WTC11 (cell line): ENCODE data around the gene FLT3LG. TPM values are rescaled to one million over a fixed set of nuclear protein-coding genes. Genes with fewer than 3 reads are reported as not detected.

Experiments used
- ATAC-seq: fragments of 200-7000 bp; cut with Tn5 transposase; 2 replicates; pipeline ENCODE4 v1.10.0; 2021; ENCODE audit warnings: mild to moderate bottlenecking, moderate library complexity
- CTCF ChIA-PET: fragments of 300-600 bp; sonication (Branson Sonifier 250); formaldehyde crosslinking; loops from one replicate; lab custom pipeline; 2021; ENCODE audit warnings: antibody characterized with exemption; lab: Charles Lee
- POLR2A ChIA-PET: fragments of 350-600 bp; sonication (Branson Sonifier 250); formaldehyde crosslinking; loops from one replicate; lab custom pipeline; 2021; ENCODE audit warnings: antibody characterized with exemption; lab: Charles Lee
- DNase-seq: peaks from one replicate; pipeline ENCODE4 v3.0.0; 2021; ENCODE audit warnings: low spot score
- H3K27ac Mint-ChIP-seq: 2 replicates; pipeline ENCODE4 v1.8.0; 2021; ENCODE audit warnings: mixed read lengths
- H3K27me3 Mint-ChIP-seq: 2 replicates; pipeline ENCODE4 v1.8.0; 2021; ENCODE audit warnings: low read depth, mild to moderate bottlenecking, moderate library complexity, mixed read lengths
- H3K36me3 Mint-ChIP-seq: 2 replicates; pipeline ENCODE4 v1.8.0; 2021; ENCODE audit warnings: mixed read lengths
- H3K4me1 Mint-ChIP-seq: 2 replicates; pipeline ENCODE4 v1.8.0; 2022; ENCODE audit warnings: mixed read lengths
- H3K4me3 Mint-ChIP-seq: 2 replicates; pipeline ENCODE4 v1.8.0; 2021; ENCODE audit warnings: mild to moderate bottlenecking, moderate library complexity, mixed read lengths
- H3K9me3 Mint-ChIP-seq: 2 replicates; pipeline ENCODE4 v1.8.0; 2021; ENCODE audit warnings: mixed read lengths
- ATF2 ChIP-seq: sonication (generic); formaldehyde crosslinking; IDR thresholded peaks from 2 replicates; pipeline ENCODE4 v1.8.1; 2022; ENCODE audit warnings: low read depth, missing genetic modification reagents, borderline replicate concordance
- CTCF ChIP-seq: fragments of 200-600 bp; IDR thresholded peaks from 2 replicates; pipeline ENCODE4 v1.8.0; 2022; ENCODE audit warnings: antibody characterized with exemption
- EMX1 ChIP-seq: fragments of 250-450 bp; sonication (Bioruptor Pico); IDR thresholded peaks from 2 replicates; pipeline ENCODE4 v1.8.0; 2021; ENCODE audit warnings: mild to moderate bottlenecking
- GRHL2 ChIP-seq: fragments of 250-450 bp; sonication (Bioruptor Pico); IDR thresholded peaks from 2 replicates; pipeline ENCODE4 v1.8.0; 2022; ENCODE audit warnings: mild to moderate bottlenecking, moderate library complexity; ENCODE audit not compliant: insufficient replicate concordance, severe bottlenecking
- IRF1 ChIP-seq: sonication (generic); formaldehyde crosslinking; IDR thresholded peaks from 2 replicates; pipeline ENCODE4 v1.8.0; 2023; ENCODE audit warnings: missing genetic modification reagents
- MAX ChIP-seq: sonication (generic); formaldehyde crosslinking; IDR thresholded peaks from 2 replicates; pipeline ENCODE4 v1.8.0; 2022; ENCODE audit warnings: mild to moderate bottlenecking, missing genetic modification reagents
- MYBL2 ChIP-seq: sonication (generic); formaldehyde crosslinking; IDR thresholded peaks from 2 replicates; pipeline ENCODE4 v1.8.1; 2023; ENCODE audit warnings: mild to moderate bottlenecking, moderate library complexity, missing genetic modification reagents
- NFATC4 ChIP-seq: fragments of 250-450 bp; sonication (Bioruptor Pico); IDR thresholded peaks from 2 replicates; pipeline ENCODE4 v1.9.0; 2021; ENCODE audit warnings: mild to moderate bottlenecking
- NFE2L1 ChIP-seq: sonication (generic); formaldehyde crosslinking; IDR thresholded peaks from 2 replicates; pipeline ENCODE4 v1.8.1; 2023; ENCODE audit warnings: missing genetic modification reagents
- OVOL2 ChIP-seq: fragments of 250-450 bp; sonication (Bioruptor Pico); IDR thresholded peaks from 2 replicates; pipeline ENCODE4 v1.9.0; 2021; ENCODE audit warnings: mild to moderate bottlenecking, borderline replicate concordance
- PRRX2 ChIP-seq: fragments of 250-450 bp; sonication (Bioruptor Pico); IDR thresholded peaks from 2 replicates; pipeline ENCODE4 v1.8.0; 2021; ENCODE audit warnings: mild to moderate bottlenecking
- SP1 ChIP-seq: sonication (generic); formaldehyde crosslinking; conservative IDR thresholded peaks from 2 replicates; pipeline ENCODE4 v1.8.1; 2022; ENCODE audit warnings: missing genetic modification reagents
- TP53 ChIP-seq: sonication (generic); formaldehyde crosslinking; IDR thresholded peaks from 2 replicates; pipeline ENCODE4 v1.8.1; 2023; ENCODE audit warnings: mild to moderate bottlenecking, missing genetic modification reagents
- USF1 ChIP-seq: sonication (generic); formaldehyde crosslinking; IDR thresholded peaks from 2 replicates; pipeline ENCODE4 v1.8.0; 2022; ENCODE audit warnings: mild to moderate bottlenecking, missing genetic modification reagents
- USF2 ChIP-seq: sonication (generic); formaldehyde crosslinking; IDR thresholded peaks from 2 replicates; pipeline ENCODE4 v1.8.1; 2023; ENCODE audit warnings: mild to moderate bottlenecking, missing genetic modification reagents, moderate library complexity
- ZBTB21 ChIP-seq: sonication (generic); formaldehyde crosslinking; IDR thresholded peaks from 2 replicates; pipeline ENCODE4 v1.8.1; 2023; ENCODE audit warnings: mild to moderate bottlenecking, missing genetic modification reagents, borderline replicate concordance
- ZNF317 ChIP-seq: sonication (generic); formaldehyde crosslinking; IDR thresholded peaks from 2 replicates; pipeline ENCODE4 v1.8.1; 2023; ENCODE audit warnings: low read depth, mild to moderate bottlenecking, moderate library complexity, missing genetic modification reagents, borderline replicate concordance
- ZNF423 ChIP-seq: fragments of 250-450 bp; sonication (Bioruptor Pico); IDR thresholded peaks from 2 replicates; pipeline ENCODE4 v2.1.2; 2022; ENCODE audit warnings: mild to moderate bottlenecking, moderate library complexity
- ZNF671 ChIP-seq: fragments of 250-450 bp; sonication (Bioruptor Pico); IDR thresholded peaks from 2 replicates; pipeline ENCODE4 v1.8.0; 2021; ENCODE audit warnings: mild to moderate bottlenecking
- total RNA-seq: library from RNA; stranded (reverse); gene quantifications from 3 replicates; pipeline ENCODE4 v1.2.3, GENCODE V29; 2021

FLT3LG gene
- total RNA-seq, 1 experiment from 2014 or later: 2.9 TPM

- H3K27ac Mint-ChIP-seq: no peak overlapping the region
- TF ChIP-seq USF2 (CRISPR knock-in tag) (peak; percentile 69), USF1 (peak; percentile 57; the same call in 1 of the 2 replicates), CTCF (peak; percentile 21; the same call in 1 of the 2 replicates), NFE2L1 (CRISPR knock-in tag) (peak; percentile 41; the same call in 1 of the 2 replicates), EMX1 (no peak), NFATC4 (no peak), MAX (CRISPR knock-in tag) (peak; percentile 84)
- H3K36me3 Mint-ChIP-seq: peaks cover 3% of the 10 kb centered on the region; the same call in 1 of the 2 replicates
- DNase-seq: no peak
- ATAC-seq: no peak
- peaks cover 11% of the 10 kb centered on the region for H3K9me3 Mint-ChIP-seq
- CTCF ChIA-PET: interaction anchor here (0.9 to 2.3 kb wide), 7 partner anchors 9 to 68 kb away, joined by 3 to 11 read pairs (median 9); partner anchors contain the start of genes DKKL1 and SLC17A7
- H3K4me3 Mint-ChIP-seq: no peak overlapping the region
- H3K27me3 Mint-ChIP-seq: peaks cover 98% of the 10 kb centered on the region
- POLR2A ChIA-PET: interaction anchor here (1.0 kb wide), 1 partner anchor 9 kb away, joined by 3 read pairs; no protein-coding TSS in a partner anchor
- peaks cover 58% of the 10 kb centered on the region for H3K4me1 Mint-ChIP-seq
Measured at GRCh38 chr19:49430678-49431329, 43.2 kb upstream of the FLT3LG start.

- peaks cover 57% of the 10 kb centered on the region for H3K4me1 Mint-ChIP-seq
- H3K4me3 Mint-ChIP-seq: no peak overlapping the region
- no peak for DNase-seq
- peaks cover 98% of the 10 kb centered on the region for H3K27me3 Mint-ChIP-seq
- POLR2A ChIA-PET: interaction anchor here (1.0 kb wide), 1 partner anchor 10 kb away, joined by 3 read pairs; no protein-coding TSS in a partner anchor
- TF ChIP-seq PRRX2 (CRISPR knock-in tag) (no peak), ZBTB21 (CRISPR knock-in tag) (no peak), SP1 (CRISPR knock-in tag) (no peak), ATF2 (CRISPR knock-in tag) (no peak), CTCF (no peak), TP53 (CRISPR knock-in tag) (no peak), OVOL2 (CRISPR knock-in tag) (no peak), ZNF423 (no peak), EMX1 (no peak), ZNF317 (CRISPR knock-in tag) (no peak), GRHL2 (CRISPR knock-in tag) (no peak), IRF1 (CRISPR knock-in tag) (no peak), NFE2L1 (CRISPR knock-in tag) (no peak), ZNF671 (CRISPR knock-in tag) (no peak), MYBL2 (CRISPR knock-in tag) (no peak)
- TF ChIP-seq, all 79 proteins: peak for 0
- Mint-ChIP-seq H3K27ac (no peak overlapping the region), H3K9me3 (peaks cover 11% of the 10 kb centered on the region), H3K36me3 (peaks cover 3% of the 10 kb centered on the region; the same call in 1 of the 2 replicates)
- CTCF ChIA-PET: interaction anchor here (0.9 to 1.4 kb wide), 5 partner anchors 9 to 68 kb away, joined by 3 to 10 read pairs (median 5); partner anchors contain the start of gene DKKL1
- no peak for ATAC-seq
Measured at GRCh38 chr19:49431330-49431749, 42.7 kb upstream of the FLT3LG start.
